ENCODE results near the gene SYF2.

DNA sequence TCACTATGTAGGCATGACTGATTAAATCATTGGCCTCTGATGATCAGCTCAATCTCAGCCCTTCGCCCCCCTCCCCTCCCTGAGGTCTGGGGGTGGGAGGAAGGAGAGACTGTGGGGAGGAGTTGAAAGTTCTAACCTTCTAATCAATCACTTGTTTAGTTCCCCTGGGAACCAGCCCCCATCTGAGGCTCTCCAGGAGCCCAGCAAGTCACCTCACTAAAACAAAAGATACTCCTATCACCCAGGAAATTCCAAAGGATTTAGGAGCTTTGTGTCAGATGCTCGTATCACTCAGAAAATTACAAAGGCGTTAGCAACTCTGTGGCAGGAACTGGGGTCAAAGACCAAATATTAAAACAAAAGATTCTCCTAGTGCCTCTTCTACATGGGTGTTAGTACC is 21.6 kb downstream of the SYF2 start:
- TF ChIP-seq CTCF (IDR thresholded peaks at IDR 0.05; ENCODE audit: insufficient read depth, low read length): no peak
- no peak for TF ChIP-seq GABPA (IDR thresholded peaks at IDR 0.05; ENCODE audit: low read depth)
- no peak for TF ChIP-seq POLR2AphosphoS5 (IDR thresholded peaks at IDR 0.05; ENCODE audit: low read depth)
- no peak for TF ChIP-seq SPI1 (IDR thresholded peaks at IDR 0.05; ENCODE audit: borderline replicate concordance, low read depth)
- TF ChIP-seq, protein P1, sequence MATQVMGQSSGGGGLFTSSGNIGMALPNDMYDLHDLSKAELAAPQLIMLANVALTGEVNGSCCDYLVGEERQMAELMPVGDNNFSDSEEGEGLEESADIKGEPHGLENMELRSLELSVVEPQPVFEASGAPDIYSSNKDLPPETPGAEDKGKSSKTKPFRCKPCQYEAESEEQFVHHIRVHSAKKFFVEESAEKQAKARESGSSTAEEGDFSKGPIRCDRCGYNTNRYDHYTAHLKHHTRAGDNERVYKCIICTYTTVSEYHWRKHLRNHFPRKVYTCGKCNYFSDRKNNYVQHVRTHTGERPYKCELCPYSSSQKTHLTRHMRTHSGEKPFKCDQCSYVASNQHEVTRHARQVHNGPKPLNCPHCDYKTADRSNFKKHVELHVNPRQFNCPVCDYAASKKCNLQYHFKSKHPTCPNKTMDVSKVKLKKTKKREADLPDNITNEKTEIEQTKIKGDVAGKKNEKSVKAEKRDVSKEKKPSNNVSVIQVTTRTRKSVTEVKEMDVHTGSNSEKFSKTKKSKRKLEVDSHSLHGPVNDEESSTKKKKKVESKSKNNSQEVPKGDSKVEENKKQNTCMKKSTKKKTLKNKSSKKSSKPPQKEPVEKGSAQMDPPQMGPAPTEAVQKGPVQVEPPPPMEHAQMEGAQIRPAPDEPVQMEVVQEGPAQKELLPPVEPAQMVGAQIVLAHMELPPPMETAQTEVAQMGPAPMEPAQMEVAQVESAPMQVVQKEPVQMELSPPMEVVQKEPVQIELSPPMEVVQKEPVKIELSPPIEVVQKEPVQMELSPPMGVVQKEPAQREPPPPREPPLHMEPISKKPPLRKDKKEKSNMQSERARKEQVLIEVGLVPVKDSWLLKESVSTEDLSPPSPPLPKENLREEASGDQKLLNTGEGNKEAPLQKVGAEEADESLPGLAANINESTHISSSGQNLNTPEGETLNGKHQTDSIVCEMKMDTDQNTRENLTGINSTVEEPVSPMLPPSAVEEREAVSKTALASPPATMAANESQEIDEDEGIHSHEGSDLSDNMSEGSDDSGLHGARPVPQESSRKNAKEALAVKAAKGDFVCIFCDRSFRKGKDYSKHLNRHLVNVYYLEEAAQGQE (IDR thresholded peaks at IDR 0.05; ENCODE audit: insufficient replicate concordance, low read depth): no peak

Measured in HL-60 (cell line).